ENCODE measurements around the gene PTPN1. TPM values are rescaled to one million over a fixed set of nuclear protein-coding genes. Genes with fewer than 3 reads are reported as not detected.

Gene PTPN1
- total and polyA plus RNA-seq, 10 of the 15 experiments (the other 5 are each of a cell fraction or from before 2014, with no cell fraction given), result 15.9 to 74.7 (median 43.9) TPM

MicroRNA genes within 50 kb of the gene (microRNA counts, 767-probe panel; counts per million panel counts)
- microRNA hsa-miR-645, result 516 counts per million, percentile 8 among the panel's probes with 10 or more counts

Small RNAs within 50 kb of the gene (microRNA-seq; reads per million reads assigned to microRNA genes)
- not detected for gene MIR1302-5
- gene MIR645, result not detected

Small RNAs within 50 kb of the gene (small RNA-seq; reads per million reads assigned to genes)
- gene COX6CP2 (not detected), gene MIR1302-5 (not detected), gene MIR645 (not detected), gene RF00019 (not detected)

Other genes starting within 250 kb of the PTPN1 start
- not detected in 2 replicates for gene RIPOR3, start 181.2 kb downstream of the PTPN1 start, total RNA-seq (2014; rRNA removed)
- not detected in 2 replicates for gene RIPOR3, start 181.2 kb downstream of the PTPN1 start, total RNA-seq (2014; rRNA removed; fragmentation: Illumina TruSeq; extraction: Trizol)
- gene RIPOR3, start 181.2 kb downstream of the PTPN1 start, total RNA-seq (2021), result 0.05 TPM in 1 of 2 replicates, not detected in the other
- gene RIPOR3, start 181.2 kb downstream of the PTPN1 start, polyA plus RNA-seq (2011; rRNA removed), result not detected in 2 replicates
- gene RIPOR3, start 181.2 kb downstream of the PTPN1 start, polyA plus RNA-seq (2014; fragmentation: Illumina TruSeq; extraction: Trizol), result 0.07 TPM in 1 of 2 replicates, not detected in the other
- gene RIPOR3, start 181.2 kb downstream of the PTPN1 start, polyA plus RNA-seq (2014; fragmentation: Nextera tagmentation; extraction: Ambion mirVana), result not detected
- 0.04 TPM in 1 of 2 replicates, not detected in the other for gene RIPOR3, start 181.2 kb downstream of the PTPN1 start, polyA plus RNA-seq (2014; rRNA removed)
- under 1 TPM; 0.17 to 0.55 TPM for gene RIPOR3, start 181.2 kb downstream of the PTPN1 start, polyA plus RNA-seq (2016; fragmentation: Nextera tagmentation; extraction: Ambion mirVana)
- 2.1 and 2.6 TPM in 2 replicates for gene PARD6B, start 221.2 kb downstream of the PTPN1 start, total RNA-seq (2014; rRNA removed)
- gene PARD6B, start 221.2 kb downstream of the PTPN1 start, total RNA-seq (2014; rRNA removed; fragmentation: Illumina TruSeq; extraction: Trizol), result 3.0 and 3.1 TPM in 2 replicates
- 4.3 and 4.7 TPM in 2 replicates for gene PARD6B, start 221.2 kb downstream of the PTPN1 start, total RNA-seq (2021)
- gene PARD6B, start 221.2 kb downstream of the PTPN1 start, polyA plus RNA-seq (2011; rRNA removed), result 1.3 and 2.6 TPM in 2 replicates
- 0.65 and 1.1 TPM in 2 replicates for gene PARD6B, start 221.2 kb downstream of the PTPN1 start, polyA plus RNA-seq (2014; fragmentation: Illumina TruSeq; extraction: Trizol)
- gene PARD6B, start 221.2 kb downstream of the PTPN1 start, polyA plus RNA-seq (2014; fragmentation: Nextera tagmentation; extraction: Ambion mirVana), result 1 to 10 TPM in 1 of 2 experiments, under 1 TPM in 1; 0.57 to 1.9 TPM
- gene PARD6B, start 221.2 kb downstream of the PTPN1 start, polyA plus RNA-seq (2014; rRNA removed), result 0.85 and 0.86 TPM in 2 replicates
- gene PARD6B, start 221.2 kb downstream of the PTPN1 start, polyA plus RNA-seq (2016; fragmentation: Nextera tagmentation; extraction: Ambion mirVana), result 1 to 10 TPM; 2.5 to 3.0 TPM

Measured in GM12878 (cell line).